ENCODE measurements around the gene MS4A14. TPM values are rescaled to one million over a fixed set of nuclear protein-coding genes. Genes with fewer than 3 reads are reported as not detected.

MS4A14 gene
- total and polyA plus RNA-seq, 2 experiments from 2014 or later, result not detected

DNA sequence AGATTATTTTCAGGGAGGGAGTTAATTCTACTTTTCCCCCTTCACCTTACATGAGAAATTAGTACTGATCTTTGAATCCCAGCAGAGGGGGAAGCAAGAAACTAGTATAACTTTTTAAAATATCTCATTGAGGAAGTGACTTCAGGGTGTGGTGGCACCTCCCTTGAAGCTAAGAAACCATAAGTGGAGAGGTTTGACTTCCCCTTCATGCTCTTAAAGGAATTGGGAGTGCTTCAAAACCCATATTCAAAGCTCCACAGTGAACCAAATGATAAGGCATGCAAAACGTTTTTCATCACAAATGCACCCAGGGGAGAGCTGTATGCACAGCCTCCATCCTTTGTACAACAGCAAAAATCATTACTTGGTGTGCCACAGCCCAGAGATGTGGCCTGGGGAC lies 540 bp downstream of the MS4A14 start (continued):
- no peak for TF ChIP-seq CREB1 (CRISPR knock-in tag; IDR thresholded peaks at IDR 0.05; ENCODE audit: low read depth)
- no peak for TF ChIP-seq POLR2AphosphoS5 (IDR thresholded peaks at IDR 0.05; ENCODE audit: low read depth)
- TF ChIP-seq, protein P1, sequence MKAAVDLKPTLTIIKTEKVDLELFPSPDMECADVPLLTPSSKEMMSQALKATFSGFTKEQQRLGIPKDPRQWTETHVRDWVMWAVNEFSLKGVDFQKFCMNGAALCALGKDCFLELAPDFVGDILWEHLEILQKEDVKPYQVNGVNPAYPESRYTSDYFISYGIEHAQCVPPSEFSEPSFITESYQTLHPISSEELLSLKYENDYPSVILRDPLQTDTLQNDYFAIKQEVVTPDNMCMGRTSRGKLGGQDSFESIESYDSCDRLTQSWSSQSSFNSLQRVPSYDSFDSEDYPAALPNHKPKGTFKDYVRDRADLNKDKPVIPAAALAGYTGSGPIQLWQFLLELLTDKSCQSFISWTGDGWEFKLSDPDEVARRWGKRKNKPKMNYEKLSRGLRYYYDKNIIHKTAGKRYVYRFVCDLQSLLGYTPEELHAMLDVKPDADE (IDR thresholded peaks at IDR 0.05), result no peak

DNA sequence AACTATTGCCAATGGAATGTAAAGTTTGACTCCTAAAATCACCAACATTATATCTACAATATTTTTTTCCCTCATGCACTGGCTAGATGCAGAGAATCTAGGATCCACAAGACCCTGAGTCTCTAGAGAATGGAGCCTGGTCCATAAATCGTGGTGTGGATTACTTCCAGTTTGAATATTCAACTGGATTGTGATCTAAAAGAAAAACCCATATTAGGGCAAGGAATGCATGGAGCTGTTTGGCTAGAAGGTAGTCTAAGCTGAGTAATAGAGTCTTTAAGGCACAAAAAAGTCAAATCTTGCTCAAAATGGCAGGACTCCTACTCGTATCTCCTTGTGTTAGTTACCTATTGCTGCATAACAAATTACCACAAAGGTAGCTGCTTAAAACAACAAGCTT lies 23.8 kb downstream of the MS4A14 start:
- Mint-ChIP-seq H3K36me3 (ENCODE audit: low read depth) (peaks cover 4% of the 10 kb centered on the region; the same call in 1 of the 3 replicates), H3K27ac (no peak overlapping the region), H3K9me3 (peaks cover 12% of the 10 kb centered on the region; the same call in 2 of the 3 replicates), H3K27me3 (ENCODE audit: insufficient read depth, low read depth, poor library complexity) (no peaks in the 10 kb centered on the region), H3K4me1 (no peaks in the 10 kb centered on the region), H3K4me3 (no peak overlapping the region)
- H3K4me1 ChIP-seq (ENCODE audit: insufficient read depth), result no peaks in the 10 kb centered on the region
- no peak overlapping the region for H3K4me2 ChIP-seq
- H3K27ac ChIP-seq (ENCODE audit: low read depth), result no peak overlapping the region
- H3K9me2 ChIP-seq (ENCODE audit: insufficient read depth), result peaks cover 13% of the 10 kb centered on the region
- no peaks in the 10 kb centered on the region for H3K79me2 ChIP-seq (replicated peaks; ENCODE audit: insufficient read depth)
- no peak overlapping the region for H2AFZ ChIP-seq
- no peaks in the 10 kb centered on the region for H4K20me1 ChIP-seq (replicated peaks; ENCODE audit: insufficient read depth)
- no peaks in the 10 kb centered on the region for H3K27me3 ChIP-seq (ENCODE audit: insufficient read depth)
- H3K36me3 ChIP-seq (ENCODE audit: insufficient read depth), result no peaks in the 10 kb centered on the region
- DNase-seq (ENCODE audit: low spot score) (no peak), ATAC-seq (no peak)
- H3F3A ChIP-seq (replicated peaks; ENCODE audit: low read depth), result no peaks in the 10 kb centered on the region
- H3K4me3 ChIP-seq, result no peak overlapping the region
- TF ChIP-seq ZNF331 (CRISPR knock-in tag; IDR thresholded peaks at IDR 0.05; ENCODE audit: low read depth) (no peak), NANOG (IDR thresholded peaks at IDR 0.05; ENCODE audit: borderline replicate concordance) (no peak), JUNB (IDR thresholded peaks at IDR 0.05; ENCODE audit: unreplicated experiment) (no peak), EZH2 (IDR thresholded peaks at IDR 0.05; ENCODE audit: low read depth, unreplicated experiment) (no peak), POLR2AphosphoS5 (IDR thresholded peaks at IDR 0.05; ENCODE audit: low read depth) (no peak), ZNF114 (CRISPR knock-in tag; IDR thresholded peaks at IDR 0.05) (no peak), CREB1 (CRISPR knock-in tag; IDR thresholded peaks at IDR 0.05; ENCODE audit: low read depth) (no peak), EZH2phosphoT487 (IDR thresholded peaks at IDR 0.05; ENCODE audit: unreplicated experiment) (no peak), STAT1 (IDR thresholded peaks at IDR 0.05; ENCODE audit: unreplicated experiment) (no peak)
- TF ChIP-seq, protein P2, sequence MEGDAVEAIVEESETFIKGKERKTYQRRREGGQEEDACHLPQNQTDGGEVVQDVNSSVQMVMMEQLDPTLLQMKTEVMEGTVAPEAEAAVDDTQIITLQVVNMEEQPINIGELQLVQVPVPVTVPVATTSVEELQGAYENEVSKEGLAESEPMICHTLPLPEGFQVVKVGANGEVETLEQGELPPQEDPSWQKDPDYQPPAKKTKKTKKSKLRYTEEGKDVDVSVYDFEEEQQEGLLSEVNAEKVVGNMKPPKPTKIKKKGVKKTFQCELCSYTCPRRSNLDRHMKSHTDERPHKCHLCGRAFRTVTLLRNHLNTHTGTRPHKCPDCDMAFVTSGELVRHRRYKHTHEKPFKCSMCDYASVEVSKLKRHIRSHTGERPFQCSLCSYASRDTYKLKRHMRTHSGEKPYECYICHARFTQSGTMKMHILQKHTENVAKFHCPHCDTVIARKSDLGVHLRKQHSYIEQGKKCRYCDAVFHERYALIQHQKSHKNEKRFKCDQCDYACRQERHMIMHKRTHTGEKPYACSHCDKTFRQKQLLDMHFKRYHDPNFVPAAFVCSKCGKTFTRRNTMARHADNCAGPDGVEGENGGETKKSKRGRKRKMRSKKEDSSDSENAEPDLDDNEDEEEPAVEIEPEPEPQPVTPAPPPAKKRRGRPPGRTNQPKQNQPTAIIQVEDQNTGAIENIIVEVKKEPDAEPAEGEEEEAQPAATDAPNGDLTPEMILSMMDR (conservative IDR thresholded peaks at IDR 0.05; ENCODE audit: low read depth in 2 of 2), result no peak
- TF ChIP-seq, protein P3, sequence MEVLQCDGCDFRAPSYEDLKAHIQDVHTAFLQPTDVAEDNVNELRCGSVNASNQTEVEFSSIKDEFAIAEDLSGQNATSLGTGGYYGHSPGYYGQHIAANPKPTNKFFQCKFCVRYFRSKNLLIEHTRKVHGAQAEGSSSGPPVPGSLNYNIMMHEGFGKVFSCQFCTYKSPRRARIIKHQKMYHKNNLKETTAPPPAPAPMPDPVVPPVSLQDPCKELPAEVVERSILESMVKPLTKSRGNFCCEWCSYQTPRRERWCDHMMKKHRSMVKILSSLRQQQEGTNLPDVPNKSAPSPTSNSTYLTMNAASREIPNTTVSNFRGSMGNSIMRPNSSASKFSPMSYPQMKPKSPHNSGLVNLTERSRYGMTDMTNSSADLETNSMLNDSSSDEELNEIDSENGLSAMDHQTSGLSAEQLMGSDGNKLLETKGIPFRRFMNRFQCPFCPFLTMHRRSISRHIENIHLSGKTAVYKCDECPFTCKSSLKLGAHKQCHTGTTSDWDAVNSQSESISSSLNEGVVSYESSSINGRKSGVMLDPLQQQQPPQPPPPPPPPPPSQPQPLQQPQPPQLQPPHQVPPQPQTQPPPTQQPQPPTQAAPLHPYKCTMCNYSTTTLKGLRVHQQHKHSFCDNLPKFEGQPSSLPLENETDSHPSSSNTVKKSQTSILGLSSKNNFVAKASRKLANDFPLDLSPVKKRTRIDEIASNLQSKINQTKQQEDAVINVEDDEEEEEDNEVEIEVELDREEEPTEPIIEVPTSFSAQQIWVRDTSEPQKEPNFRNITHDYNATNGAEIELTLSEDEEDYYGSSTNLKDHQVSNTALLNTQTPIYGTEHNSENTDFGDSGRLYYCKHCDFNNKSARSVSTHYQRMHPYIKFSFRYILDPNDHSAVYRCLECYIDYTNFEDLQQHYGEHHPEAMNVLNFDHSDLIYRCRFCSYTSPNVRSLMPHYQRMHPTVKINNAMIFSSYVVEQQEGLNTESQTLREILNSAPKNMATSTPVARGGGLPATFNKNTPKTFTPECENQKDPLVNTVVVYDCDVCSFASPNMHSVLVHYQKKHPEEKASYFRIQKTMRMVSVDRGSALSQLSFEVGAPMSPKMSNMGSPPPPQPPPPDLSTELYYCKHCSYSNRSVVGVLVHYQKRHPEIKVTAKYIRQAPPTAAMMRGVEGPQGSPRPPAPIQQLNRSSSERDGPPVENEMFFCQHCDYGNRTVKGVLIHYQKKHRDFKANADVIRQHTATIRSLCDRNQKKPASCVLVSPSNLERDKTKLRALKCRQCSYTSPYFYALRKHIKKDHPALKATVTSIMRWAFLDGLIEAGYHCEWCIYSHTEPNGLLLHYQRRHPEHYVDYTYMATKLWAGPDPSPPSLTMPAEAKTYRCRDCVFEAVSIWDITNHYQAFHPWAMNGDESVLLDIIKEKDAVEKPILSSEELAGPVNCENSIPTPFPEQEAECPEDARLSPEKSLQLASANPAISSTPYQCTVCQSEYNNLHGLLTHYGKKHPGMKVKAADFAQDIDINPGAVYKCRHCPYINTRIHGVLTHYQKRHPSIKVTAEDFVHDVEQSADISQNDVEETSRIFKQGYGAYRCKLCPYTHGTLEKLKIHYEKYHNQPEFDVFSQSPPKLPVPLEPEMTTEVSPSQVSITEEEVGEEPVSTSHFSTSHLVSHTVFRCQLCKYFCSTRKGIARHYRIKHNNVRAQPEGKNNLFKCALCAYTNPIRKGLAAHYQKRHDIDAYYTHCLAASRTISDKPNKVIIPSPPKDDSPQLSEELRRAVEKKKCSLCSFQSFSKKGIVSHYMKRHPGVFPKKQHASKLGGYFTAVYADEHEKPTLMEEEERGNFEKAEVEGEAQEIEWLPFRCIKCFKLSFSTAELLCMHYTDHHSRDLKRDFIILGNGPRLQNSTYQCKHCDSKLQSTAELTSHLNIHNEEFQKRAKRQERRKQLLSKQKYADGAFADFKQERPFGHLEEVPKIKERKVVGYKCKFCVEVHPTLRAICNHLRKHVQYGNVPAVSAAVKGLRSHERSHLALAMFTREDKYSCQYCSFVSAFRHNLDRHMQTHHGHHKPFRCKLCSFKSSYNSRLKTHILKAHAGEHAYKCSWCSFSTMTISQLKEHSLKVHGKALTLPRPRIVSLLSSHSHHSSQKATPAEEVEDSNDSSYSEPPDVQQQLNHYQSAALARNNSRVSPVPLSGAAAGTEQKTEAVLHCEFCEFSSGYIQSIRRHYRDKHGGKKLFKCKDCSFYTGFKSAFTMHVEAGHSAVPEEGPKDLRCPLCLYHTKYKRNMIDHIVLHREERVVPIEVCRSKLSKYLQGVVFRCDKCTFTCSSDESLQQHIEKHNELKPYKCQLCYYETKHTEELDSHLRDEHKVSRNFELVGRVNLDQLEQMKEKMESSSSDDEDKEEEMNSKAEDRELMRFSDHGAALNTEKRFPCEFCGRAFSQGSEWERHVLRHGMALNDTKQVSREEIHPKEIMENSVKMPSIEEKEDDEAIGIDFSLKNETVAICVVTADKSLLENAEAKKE (CRISPR knock-in tag; IDR thresholded peaks at IDR 0.05), result no peak
- TF ChIP-seq, protein P4, sequence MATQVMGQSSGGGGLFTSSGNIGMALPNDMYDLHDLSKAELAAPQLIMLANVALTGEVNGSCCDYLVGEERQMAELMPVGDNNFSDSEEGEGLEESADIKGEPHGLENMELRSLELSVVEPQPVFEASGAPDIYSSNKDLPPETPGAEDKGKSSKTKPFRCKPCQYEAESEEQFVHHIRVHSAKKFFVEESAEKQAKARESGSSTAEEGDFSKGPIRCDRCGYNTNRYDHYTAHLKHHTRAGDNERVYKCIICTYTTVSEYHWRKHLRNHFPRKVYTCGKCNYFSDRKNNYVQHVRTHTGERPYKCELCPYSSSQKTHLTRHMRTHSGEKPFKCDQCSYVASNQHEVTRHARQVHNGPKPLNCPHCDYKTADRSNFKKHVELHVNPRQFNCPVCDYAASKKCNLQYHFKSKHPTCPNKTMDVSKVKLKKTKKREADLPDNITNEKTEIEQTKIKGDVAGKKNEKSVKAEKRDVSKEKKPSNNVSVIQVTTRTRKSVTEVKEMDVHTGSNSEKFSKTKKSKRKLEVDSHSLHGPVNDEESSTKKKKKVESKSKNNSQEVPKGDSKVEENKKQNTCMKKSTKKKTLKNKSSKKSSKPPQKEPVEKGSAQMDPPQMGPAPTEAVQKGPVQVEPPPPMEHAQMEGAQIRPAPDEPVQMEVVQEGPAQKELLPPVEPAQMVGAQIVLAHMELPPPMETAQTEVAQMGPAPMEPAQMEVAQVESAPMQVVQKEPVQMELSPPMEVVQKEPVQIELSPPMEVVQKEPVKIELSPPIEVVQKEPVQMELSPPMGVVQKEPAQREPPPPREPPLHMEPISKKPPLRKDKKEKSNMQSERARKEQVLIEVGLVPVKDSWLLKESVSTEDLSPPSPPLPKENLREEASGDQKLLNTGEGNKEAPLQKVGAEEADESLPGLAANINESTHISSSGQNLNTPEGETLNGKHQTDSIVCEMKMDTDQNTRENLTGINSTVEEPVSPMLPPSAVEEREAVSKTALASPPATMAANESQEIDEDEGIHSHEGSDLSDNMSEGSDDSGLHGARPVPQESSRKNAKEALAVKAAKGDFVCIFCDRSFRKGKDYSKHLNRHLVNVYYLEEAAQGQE (IDR thresholded peaks at IDR 0.05; ENCODE audit: unreplicated experiment), result no peak
